SK-N-SH treated with all-trans-retinoic acid at 6 μM for 48 hours (cell line): ENCODE results near the gene CETP.

Source experiments
- ATAC-seq: fragments of 200-7000 bp; cut with Tn5 transposase; 3 replicates; pipeline ENCODE4 v1.9.1; 2020; ENCODE audit warnings: mild to moderate bottlenecking, moderate library complexity
- ARNTL ChIP-seq: fragments of 450-650 bp; formaldehyde crosslinking; IDR thresholded peaks from 2 replicates; pipeline ENCODE4 v1.5.0; 2020; ENCODE audit warnings: low read depth, mild to moderate bottlenecking, moderate library complexity, borderline replicate concordance
- CSDC2 ChIP-seq: fragments of 250-450 bp; sonication (Bioruptor Pico); IDR thresholded peaks from 2 replicates; pipeline ENCODE4 v1.5.0; 2020; ENCODE audit warnings: mild to moderate bottlenecking, moderate library complexity
- ESRRG ChIP-seq: fragments of 250-450 bp; sonication (Bioruptor Pico); IDR thresholded peaks from 2 replicates; pipeline ENCODE4 v1.6.1; 2021; ENCODE audit warnings: mild to moderate bottlenecking
- ISL1 ChIP-seq: fragments of 250-450 bp; sonication (Bioruptor Pico); IDR thresholded peaks from 2 replicates; pipeline ENCODE4 v2.1.2; 2022; ENCODE audit warnings: mild to moderate bottlenecking, moderate library complexity
- OSR1 ChIP-seq: fragments of 250-450 bp; sonication (Bioruptor Pico); IDR thresholded peaks from 2 replicates; pipeline ENCODE4 v1.8.0; 2022; ENCODE audit warnings: moderate library complexity, mild to moderate bottlenecking, inconsistent platforms
- PATZ1 ChIP-seq: fragments of 250-450 bp; sonication (Bioruptor Pico); IDR thresholded peaks from 2 replicates; pipeline ENCODE4 v1.8.0; 2020; ENCODE audit warnings: mild to moderate bottlenecking, moderate library complexity, borderline replicate concordance
- POU6F1 ChIP-seq: fragments of 250-450 bp; sonication (Bioruptor Pico); IDR thresholded peaks from 2 replicates; pipeline ENCODE4 v1.8.0; 2021; ENCODE audit warnings: low read depth, mild to moderate bottlenecking, moderate library complexity, borderline replicate concordance
- PPARA ChIP-seq: fragments of 250-450 bp; sonication (Bioruptor Pico); IDR thresholded peaks from 2 replicates; pipeline ENCODE4 v1.5.0; 2020; ENCODE audit warnings: mild to moderate bottlenecking, borderline replicate concordance
- RARB ChIP-seq: fragments of 250-450 bp; sonication (Bioruptor Pico); IDR thresholded peaks from 2 replicates; pipeline ENCODE4 v1.8.0; 2021; ENCODE audit warnings: mild to moderate bottlenecking, moderate library complexity
- SNAI2 ChIP-seq: fragments of 250-450 bp; sonication (Bioruptor Pico); IDR thresholded peaks from 2 replicates; pipeline ENCODE4 v1.5.0; 2020; ENCODE audit warnings: mild to moderate bottlenecking, moderate library complexity
- TCF4 ChIP-seq: fragments of 250-450 bp; sonication (Bioruptor Pico); IDR thresholded peaks from 2 replicates; pipeline ENCODE4 v1.8.0; 2021; ENCODE audit warnings: mild to moderate bottlenecking, moderate library complexity, borderline replicate concordance
- TOX ChIP-seq: fragments of 250-450 bp; sonication (Bioruptor Pico); IDR thresholded peaks from 2 replicates; pipeline ENCODE4 v1.8.0; 2021; ENCODE audit warnings: mild to moderate bottlenecking, moderate library complexity, borderline replicate concordance
- ZC3H10 ChIP-seq: fragments of 250-450 bp; sonication (Bioruptor Pico); IDR thresholded peaks from 2 replicates; pipeline ENCODE4 v1.5.1; 2021; ENCODE audit warnings: mild to moderate bottlenecking, moderate library complexity
- ZNF565 ChIP-seq: fragments of 450-650 bp; formaldehyde crosslinking; conservative IDR thresholded peaks from 2 replicates; pipeline ENCODE4 v1.5.0; 2020; ENCODE audit warnings: low read depth, mild to moderate bottlenecking, moderate library complexity
- ZNF70 ChIP-seq: fragments of 450-650 bp; formaldehyde crosslinking; IDR thresholded peaks from 2 replicates; pipeline ENCODE4 v1.5.0; 2020; ENCODE audit warnings: mild to moderate bottlenecking, moderate library complexity
- ZNF8 ChIP-seq: fragments of 450-650 bp; formaldehyde crosslinking; IDR thresholded peaks from 2 replicates; pipeline ENCODE4 v1.5.0; 2020; ENCODE audit warnings: mild to moderate bottlenecking, moderate library complexity
- TF ChIP-seq, protein P1 (sequence below): fragments of 250-450 bp; sonication (Bioruptor Pico); IDR thresholded peaks from 2 replicates; pipeline ENCODE4 v1.5.1; 2021; ENCODE audit warnings: mild to moderate bottlenecking, moderate library complexity
- TF ChIP-seq, protein P2 (sequence below): fragments of 250-450 bp; sonication (Bioruptor Pico); IDR thresholded peaks from 2 replicates; pipeline ENCODE4 v1.5.0; 2020; ENCODE audit warnings: mild to moderate bottlenecking, moderate library complexity

CETP gene

GRCh38 chr16:56944954-56945839, 16.6 kb upstream of the CETP start:
- TF ChIP-seq ARNTL (CRISPR knock-in tag) (no peak), OSR1 (CRISPR knock-in tag) (no peak), CSDC2 (CRISPR knock-in tag) (no peak), RARB (CRISPR knock-in tag) (no peak), SNAI2 (no peak), ISL1 (CRISPR knock-in tag) (no peak)
- no peak for ATAC-seq

DNA sequence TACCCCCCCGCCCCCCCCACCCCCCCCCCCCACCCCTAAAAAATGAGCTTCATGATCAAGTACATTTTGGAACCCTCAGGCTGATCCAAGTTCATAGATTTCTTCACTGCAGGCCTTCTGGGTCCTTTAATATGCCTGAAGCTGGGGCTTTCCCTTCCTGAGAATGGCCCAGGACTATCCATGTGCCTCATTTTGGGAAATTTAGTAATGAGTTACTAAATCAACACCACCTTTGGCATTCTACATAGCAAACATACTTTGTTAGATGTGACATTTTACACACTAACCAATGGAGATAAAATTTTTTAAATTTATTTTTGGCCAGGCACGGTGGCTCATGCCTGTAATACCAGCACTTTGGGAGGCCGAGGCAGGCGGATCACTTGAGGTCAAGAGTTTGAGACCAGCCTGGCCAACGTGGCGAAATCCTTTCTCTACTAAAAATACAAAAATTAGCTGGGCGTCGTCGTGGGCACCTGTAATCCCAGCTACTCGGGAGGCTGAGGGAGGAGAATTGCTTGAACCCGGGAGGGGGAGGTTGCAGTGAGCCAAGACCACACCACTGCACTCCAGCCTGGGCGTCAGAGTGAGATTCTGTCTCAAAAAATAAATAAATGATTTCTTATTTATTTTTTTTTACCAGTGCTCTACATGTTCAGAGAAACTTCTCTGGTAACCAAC, 15.8 kb upstream of the CETP start:
- no peak for ATAC-seq
- TF ChIP-seq PATZ1 (CRISPR knock-in tag) (no peak), ZNF70 (CRISPR knock-in tag) (no peak), ZNF565 (no peak), ARNTL (CRISPR knock-in tag) (no peak), OSR1 (CRISPR knock-in tag) (no peak), ZC3H10 (CRISPR knock-in tag) (no peak), PPARA (CRISPR knock-in tag) (no peak), POU6F1 (CRISPR knock-in tag) (no peak), TCF4 (CRISPR knock-in tag) (no peak), ZNF8 (CRISPR knock-in tag) (no peak), TOX (CRISPR knock-in tag) (no peak), CSDC2 (CRISPR knock-in tag) (no peak)
- TF ChIP-seq, protein P1, sequence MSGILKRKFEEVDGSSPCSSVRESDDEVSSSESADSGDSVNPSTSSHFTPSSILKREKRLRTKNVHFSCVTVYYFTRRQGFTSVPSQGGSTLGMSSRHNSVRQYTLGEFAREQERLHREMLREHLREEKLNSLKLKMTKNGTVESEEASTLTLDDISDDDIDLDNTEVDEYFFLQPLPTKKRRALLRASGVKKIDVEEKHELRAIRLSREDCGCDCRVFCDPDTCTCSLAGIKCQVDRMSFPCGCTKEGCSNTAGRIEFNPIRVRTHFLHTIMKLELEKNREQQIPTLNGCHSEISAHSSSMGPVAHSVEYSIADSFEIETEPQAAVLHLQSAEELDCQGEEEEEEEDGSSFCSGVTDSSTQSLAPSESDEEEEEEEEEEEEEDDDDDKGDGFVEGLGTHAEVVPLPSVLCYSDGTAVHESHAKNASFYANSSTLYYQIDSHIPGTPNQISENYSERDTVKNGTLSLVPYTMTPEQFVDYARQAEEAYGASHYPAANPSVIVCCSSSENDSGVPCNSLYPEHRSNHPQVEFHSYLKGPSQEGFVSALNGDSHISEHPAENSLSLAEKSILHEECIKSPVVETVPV (CRISPR knock-in tag): no peak
- TF ChIP-seq, protein P2, sequence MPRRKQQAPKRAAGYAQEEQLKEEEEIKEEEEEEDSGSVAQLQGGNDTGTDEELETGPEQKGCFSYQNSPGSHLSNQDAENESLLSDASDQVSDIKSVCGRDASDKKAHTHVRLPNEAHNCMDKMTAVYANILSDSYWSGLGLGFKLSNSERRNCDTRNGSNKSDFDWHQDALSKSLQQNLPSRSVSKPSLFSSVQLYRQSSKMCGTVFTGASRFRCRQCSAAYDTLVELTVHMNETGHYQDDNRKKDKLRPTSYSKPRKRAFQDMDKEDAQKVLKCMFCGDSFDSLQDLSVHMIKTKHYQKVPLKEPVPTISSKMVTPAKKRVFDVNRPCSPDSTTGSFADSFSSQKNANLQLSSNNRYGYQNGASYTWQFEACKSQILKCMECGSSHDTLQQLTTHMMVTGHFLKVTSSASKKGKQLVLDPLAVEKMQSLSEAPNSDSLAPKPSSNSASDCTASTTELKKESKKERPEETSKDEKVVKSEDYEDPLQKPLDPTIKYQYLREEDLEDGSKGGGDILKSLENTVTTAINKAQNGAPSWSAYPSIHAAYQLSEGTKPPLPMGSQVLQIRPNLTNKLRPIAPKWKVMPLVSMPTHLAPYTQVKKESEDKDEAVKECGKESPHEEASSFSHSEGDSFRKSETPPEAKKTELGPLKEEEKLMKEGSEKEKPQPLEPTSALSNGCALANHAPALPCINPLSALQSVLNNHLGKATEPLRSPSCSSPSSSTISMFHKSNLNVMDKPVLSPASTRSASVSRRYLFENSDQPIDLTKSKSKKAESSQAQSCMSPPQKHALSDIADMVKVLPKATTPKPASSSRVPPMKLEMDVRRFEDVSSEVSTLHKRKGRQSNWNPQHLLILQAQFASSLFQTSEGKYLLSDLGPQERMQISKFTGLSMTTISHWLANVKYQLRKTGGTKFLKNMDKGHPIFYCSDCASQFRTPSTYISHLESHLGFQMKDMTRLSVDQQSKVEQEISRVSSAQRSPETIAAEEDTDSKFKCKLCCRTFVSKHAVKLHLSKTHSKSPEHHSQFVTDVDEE (CRISPR knock-in tag): no peak

- no peak; the same call in 2 of the 3 replicates for ATAC-seq
- TF ChIP-seq RARB (CRISPR knock-in tag) (no peak), ISL1 (CRISPR knock-in tag) (no peak), ESRRG (no peak), TCF4 (CRISPR knock-in tag) (no peak)
Observed at GRCh38 chr16:56946767-56947603, 14.8 kb upstream of the CETP start.
